D721Med (cell line): ENCODE measurements around the gene TBC1D5.

ENCODE experiments used
- DNase-seq: peaks from one replicate; pipeline ENCODE4 v3.0.0; 2011; ENCODE audit warnings: low spot score; ENCODE audit not compliant: insufficient read length
- FAIRE-seq: peaks from 2 replicates; lab custom pipeline; 2011; peaks lifted over from hg19 to GRCh38; lab: Jason Lieb, UNC
- CTCF ChIP-seq: IDR thresholded peaks from 2 replicates; pipeline ENCODE4 v1.5.1; 2012; ENCODE audit warnings: mild to moderate bottlenecking, control low read depth; ENCODE audit not compliant: insufficient read depth; ENCODE audit errors: missing control alignments

Gene TBC1D5

GRCh38 chr3:17190353-17191078, 551.9 kb downstream of the TBC1D5 start:
- no peak for TF ChIP-seq CTCF
- no peak for DNase-seq
- FAIRE-seq = no peak

GRCh38 chr3:17188378-17188777, 554.1 kb downstream of the TBC1D5 start:
- DNase-seq (no peak), FAIRE-seq (no peak)
- no peak for TF ChIP-seq CTCF

GRCh38 chr3:17187589-17188184, 554.7 kb downstream of the TBC1D5 start:
- DNase-seq = no peak
- TF ChIP-seq CTCF = no peak
- no peak for FAIRE-seq

GRCh38 chr3:17183951-17184550, 558.4 kb downstream of the TBC1D5 start:
- no peak for DNase-seq
- TF ChIP-seq CTCF = no peak
- FAIRE-seq = no peak

- no peak for TF ChIP-seq CTCF
- DNase-seq (no peak), FAIRE-seq (no peak)
These were observed 560.3 kb downstream of the TBC1D5 start for GRCh38 chr3:17182166-17182565.

GRCh38 chr3:17181413-17181907, 561.0 kb downstream of the TBC1D5 start:
- no peak for FAIRE-seq
- DNase-seq = no peak
- no peak for TF ChIP-seq CTCF
